OCI-LY7 (cell line): ENCODE measurements around the gene UNC5B. TPM values are rescaled to one million over a fixed set of nuclear protein-coding genes. Genes with fewer than 3 reads are reported as not detected.

ENCODE experiments used
- BruUV-seq: library from RNA; stranded (reverse); fragments of 400-500 nt; replicated peaks from 2 replicates; lab custom pipeline; 2021; lab: Mats Ljungman, UMichigan
- CTCF ChIA-PET: fragments of 300-600 bp; sonication (Branson Sonifier 250); formaldehyde crosslinking; loops from one replicate; lab custom pipeline; 2022; ENCODE audit warnings: antibody characterized with exemption; ENCODE audit not compliant: unreplicated experiment; lab: Charles Lee
- POLR2A ChIA-PET: fragments of 300-600 bp; sonication (Branson Sonifier 250); formaldehyde crosslinking; loops from one replicate; lab custom pipeline; 2022; ENCODE audit warnings: antibody characterized with exemption; lab: Charles Lee
- DNase-seq: peaks from one replicate; pipeline ENCODE4 v3.0.0-alpha.2; 2015; ENCODE audit warnings: low spot score
- H2AFZ ChIP-seq: fragments of 200-600 bp; sonication (generic), shearing (Covaris generic); 2 replicates; pipeline ENCODE4 v1.6.1; 2014; ENCODE audit warnings: mild to moderate bottlenecking, antibody characterized with exemption, low read length, moderate library complexity
- H3K27ac ChIP-seq: fragments of 200-600 bp; sonication (generic); 2 replicates; pipeline ENCODE4 v1.5.1; 2014; ENCODE audit warnings: mixed run types, low read depth, mild to moderate bottlenecking, moderate library complexity, low read length, inconsistent platforms; ENCODE audit not compliant: poor library complexity, severe bottlenecking
- H3K36me3 ChIP-seq: fragments of 200-600 bp; sonication (generic); 2 replicates; pipeline ENCODE4 v1.6.1; 2014; ENCODE audit warnings: mild to moderate bottlenecking, antibody characterized with exemption, low read length, moderate library complexity, mixed read lengths; ENCODE audit not compliant: insufficient read depth
- H3K4me1 ChIP-seq: fragments of 200-600 bp; sonication (generic); 2 replicates; pipeline ENCODE4 v1.5.1; 2014; ENCODE audit warnings: mild to moderate bottlenecking, low read length; ENCODE audit not compliant: insufficient read depth, poor library complexity, severe bottlenecking
- H3K4me2 ChIP-seq: fragments of 200-600 bp; sonication (generic); 2 replicates; pipeline ENCODE4 v1.6.1; 2014; ENCODE audit warnings: mild to moderate bottlenecking, low read length
- H3K4me3 ChIP-seq: fragments of 200-600 bp; sonication (generic); 2 replicates; pipeline ENCODE4 v1.5.1; 2014; ENCODE audit warnings: mild to moderate bottlenecking, low read depth, low read length; ENCODE audit not compliant: poor library complexity, severe bottlenecking
- H3K79me2 ChIP-seq: fragments of 200-600 bp; sonication (generic); 2 replicates; pipeline ENCODE4 v1.6.1; 2016; ENCODE audit warnings: low read depth, mild to moderate bottlenecking, low read length, moderate library complexity, mixed read lengths; ENCODE audit not compliant: insufficient read depth
- H3K9me2 ChIP-seq: fragments of 200-600 bp; sonication (generic); 2 replicates; pipeline ENCODE4 v1.6.1; 2016; ENCODE audit warnings: mild to moderate bottlenecking, low read length, mixed read lengths; ENCODE audit not compliant: insufficient read depth
- H3K9me3 ChIP-seq: fragments of 200-600 bp; sonication (generic); 2 replicates; pipeline ENCODE4 v1.6.1; 2014; ENCODE audit warnings: mild to moderate bottlenecking, mixed run types, low read length, mixed read lengths
- H4K20me1 ChIP-seq: fragments of 200-600 bp; sonication (generic); 2 replicates; pipeline ENCODE4 v1.6.1; 2014; ENCODE audit warnings: mild to moderate bottlenecking, antibody characterized with exemption, low read length, moderate library complexity, mixed read lengths; ENCODE audit not compliant: insufficient read depth
- CTCF ChIP-seq: fragments of 200-600 bp; sonication (generic); conservative IDR thresholded peaks from 2 replicates; pipeline ENCODE4 v1.5.1; 2014; ENCODE audit warnings: mild to moderate bottlenecking, antibody characterized with exemption, low read length, moderate library complexity, mixed read lengths
- EZH2phosphoT487 ChIP-seq: fragments of 200-600 bp; sonication (generic); IDR thresholded peaks from 2 replicates; pipeline ENCODE4 v1.6.1; 2018; ENCODE audit warnings: low read depth, borderline replicate concordance, mild to moderate bottlenecking, mixed run types, antibody characterized with exemption, low read length, moderate library complexity, mixed read lengths
- intact Hi-C: fragments of 100-400 bp; cut with micrococcal nuclease; formaldehyde crosslinking; loops from one replicate; pipeline ENCODE4 v1.10.0; 2022; ENCODE audit not compliant: unreplicated experiment
- total RNA-seq, 2 experiments: library from RNA; depleted of rRNA in 1 of 2; stranded (reverse); fragments of >200 nt in 1 of 2; shearing (Covaris generic) in 1 of 2; gene quantifications; 2 replicates each; pipeline ENCODE4 v1.2.3, GENCODE V29; 2014 to 2022

UNC5B gene
- total RNA-seq, 2 experiments from 2014 or later: not detected

- Histone ChIP-seq H2AFZ (no peak overlapping the region), H3K9me3 (no peaks in the 10 kb centered on the region), H3K79me2 (no peaks in the 10 kb centered on the region), H3K4me3 (no peak overlapping the region), H3K9me2 (no peaks in the 10 kb centered on the region), H3K27ac (no peak overlapping the region), H4K20me1 (no peaks in the 10 kb centered on the region), H3K4me2 (no peak overlapping the region), H3K4me1 (no peaks in the 10 kb centered on the region), H3K36me3 (no peaks in the 10 kb centered on the region)
- no TSS peak for BruUV-seq
- TF ChIP-seq EZH2phosphoT487: no peak
- TF ChIP-seq CTCF: no peak
- ChIA-PET POLR2A (no interaction called here), CTCF (interaction anchor here (0.5 kb wide), 1 partner anchor 110 kb away, joined by 4 read pairs; no protein-coding TSS in a partner anchor)
- DNase-seq: no peak
- intact Hi-C loops: no loop called here
Measured at GRCh38 chr10:71176661-71177060, 35.7 kb upstream of the UNC5B start.

- ChIA-PET CTCF (interaction anchor here (0.6 kb wide), 1 partner anchor 27 kb away, joined by 4 read pairs; no protein-coding TSS in a partner anchor), POLR2A (no interaction called here)
- Histone ChIP-seq H3K4me2 (no peak overlapping the region), H3K27ac (no peak overlapping the region), H3K79me2 (no peaks in the 10 kb centered on the region), H3K9me3 (no peaks in the 10 kb centered on the region), H3K4me1 (no peaks in the 10 kb centered on the region), H2AFZ (no peak overlapping the region), H4K20me1 (no peaks in the 10 kb centered on the region), H3K9me2 (no peaks in the 10 kb centered on the region), H3K36me3 (no peaks in the 10 kb centered on the region), H3K4me3 (no peak overlapping the region)
- no TSS peak for BruUV-seq
- DNase-seq: no peak
- intact Hi-C loops: no loop called here
- TF ChIP-seq EZH2phosphoT487 (no peak), CTCF (no peak)
Measured at GRCh38 chr10:71177651-71178199, 34.6 kb upstream of the UNC5B start.

- H3K36me3 ChIP-seq: no peaks in the 10 kb centered on the region
- H3K27ac ChIP-seq: no peak overlapping the region
- no TSS peak for BruUV-seq
- no peak overlapping the region for H3K4me2 ChIP-seq
- CTCF ChIA-PET: no interaction called here
- no peaks in the 10 kb centered on the region for H3K4me1 ChIP-seq
- POLR2A ChIA-PET: interaction anchor here (0.6 kb wide), 1 partner anchor 1402 kb away, joined by 3 read pairs; no protein-coding TSS in a partner anchor
- H2AFZ ChIP-seq: no peak overlapping the region
- no peak for DNase-seq
- no peaks in the 10 kb centered on the region for H3K9me3 ChIP-seq
- H3K4me3 ChIP-seq: no peak overlapping the region
- H3K79me2 ChIP-seq: no peaks in the 10 kb centered on the region
- intact Hi-C loops: no loop called here
- TF ChIP-seq CTCF (no peak), EZH2phosphoT487 (no peak)
- no peaks in the 10 kb centered on the region for H4K20me1 ChIP-seq
- no peaks in the 10 kb centered on the region for H3K9me2 ChIP-seq
Measured at GRCh38 chr10:71178880-71179279, 33.5 kb upstream of the UNC5B start.
